Measurements from ENCODE around the gene F12.

Gene F12

DNA sequence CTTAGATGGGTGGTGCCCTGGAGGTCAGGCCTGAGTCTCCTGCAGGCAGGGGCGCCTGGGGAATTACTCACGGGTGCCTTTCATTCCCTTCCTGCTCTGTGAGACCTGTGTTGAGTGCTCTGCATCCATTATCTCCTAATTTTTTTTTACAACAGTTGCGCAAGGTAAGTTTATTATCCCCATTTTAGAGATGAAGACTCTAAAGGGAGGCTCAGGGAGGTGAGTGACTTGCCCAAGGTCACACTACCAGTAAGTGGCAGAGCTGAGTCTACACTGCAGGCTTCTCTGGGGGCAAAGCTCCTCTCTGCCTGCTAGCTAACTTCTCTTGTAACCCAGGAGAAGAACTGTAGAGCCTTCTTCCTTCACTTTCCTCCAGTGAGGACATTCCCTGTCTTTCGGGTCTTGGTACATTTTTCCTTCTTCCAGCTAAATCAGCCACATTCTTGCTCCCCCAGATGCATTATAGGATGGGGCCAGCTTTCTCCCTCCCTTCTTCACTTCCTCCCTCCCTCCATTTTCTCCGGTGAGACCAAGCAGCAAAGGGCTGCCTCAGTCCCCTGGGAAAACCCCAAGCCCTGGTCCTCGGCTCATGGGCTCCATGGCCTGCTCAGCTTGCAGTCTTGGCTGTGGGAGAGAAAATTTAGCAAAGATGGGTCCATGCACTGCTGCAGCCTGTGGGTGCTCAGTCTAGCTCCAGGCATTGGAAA, 39.0 kb upstream of the F12 start:
- peaks cover 70% of the 10 kb centered on the region for H4K20me1 ChIP-seq (ENCODE audit: insufficient read depth, low read length)
- H3K27ac ChIP-seq (ENCODE audit: low read length), result no peak overlapping the region
- no peak overlapping the region for H2AFZ ChIP-seq (ENCODE audit: low read depth, low read length)
- DNase-seq (no peak), ATAC-seq (ENCODE audit: insufficient read depth, low read depth) (no peak)
- H3K4me2 ChIP-seq (ENCODE audit: insufficient read depth, low read length), result no peak overlapping the region
- no peaks in the 10 kb centered on the region for H3K9me3 ChIP-seq (ENCODE audit: insufficient read depth, low read length, severe bottlenecking)
- peaks cover 49% of the 10 kb centered on the region for H3K27me3 ChIP-seq (ENCODE audit: insufficient read depth, low read length, poor library complexity)
- H3K36me3 ChIP-seq (ENCODE audit: insufficient read depth, low read length), result no peaks in the 10 kb centered on the region
- no peaks in the 10 kb centered on the region for H3K79me2 ChIP-seq (ENCODE audit: insufficient read depth, low read length)
- no peak overlapping the region for H3K4me3 ChIP-seq (ENCODE audit: low read depth in 1 of 2, low read length in 2 of 2)
- no peak for TF ChIP-seq EZH2 (IDR thresholded peaks at IDR 0.05; ENCODE audit: borderline replicate concordance, low read depth, low read length, severe bottlenecking)
- TF ChIP-seq, protein P1, sequence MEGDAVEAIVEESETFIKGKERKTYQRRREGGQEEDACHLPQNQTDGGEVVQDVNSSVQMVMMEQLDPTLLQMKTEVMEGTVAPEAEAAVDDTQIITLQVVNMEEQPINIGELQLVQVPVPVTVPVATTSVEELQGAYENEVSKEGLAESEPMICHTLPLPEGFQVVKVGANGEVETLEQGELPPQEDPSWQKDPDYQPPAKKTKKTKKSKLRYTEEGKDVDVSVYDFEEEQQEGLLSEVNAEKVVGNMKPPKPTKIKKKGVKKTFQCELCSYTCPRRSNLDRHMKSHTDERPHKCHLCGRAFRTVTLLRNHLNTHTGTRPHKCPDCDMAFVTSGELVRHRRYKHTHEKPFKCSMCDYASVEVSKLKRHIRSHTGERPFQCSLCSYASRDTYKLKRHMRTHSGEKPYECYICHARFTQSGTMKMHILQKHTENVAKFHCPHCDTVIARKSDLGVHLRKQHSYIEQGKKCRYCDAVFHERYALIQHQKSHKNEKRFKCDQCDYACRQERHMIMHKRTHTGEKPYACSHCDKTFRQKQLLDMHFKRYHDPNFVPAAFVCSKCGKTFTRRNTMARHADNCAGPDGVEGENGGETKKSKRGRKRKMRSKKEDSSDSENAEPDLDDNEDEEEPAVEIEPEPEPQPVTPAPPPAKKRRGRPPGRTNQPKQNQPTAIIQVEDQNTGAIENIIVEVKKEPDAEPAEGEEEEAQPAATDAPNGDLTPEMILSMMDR (IDR thresholded peaks at IDR 0.05; ENCODE audit: borderline replicate concordance, extremely low read depth, low read length, poor library complexity, severe bottlenecking), result no peak
- peaks cover 23% of the 10 kb centered on the region for H3K4me1 ChIP-seq (ENCODE audit: insufficient read depth, low read length)
- no peak overlapping the region for H3K9ac ChIP-seq (ENCODE audit: low read depth, low read length)

DNA sequence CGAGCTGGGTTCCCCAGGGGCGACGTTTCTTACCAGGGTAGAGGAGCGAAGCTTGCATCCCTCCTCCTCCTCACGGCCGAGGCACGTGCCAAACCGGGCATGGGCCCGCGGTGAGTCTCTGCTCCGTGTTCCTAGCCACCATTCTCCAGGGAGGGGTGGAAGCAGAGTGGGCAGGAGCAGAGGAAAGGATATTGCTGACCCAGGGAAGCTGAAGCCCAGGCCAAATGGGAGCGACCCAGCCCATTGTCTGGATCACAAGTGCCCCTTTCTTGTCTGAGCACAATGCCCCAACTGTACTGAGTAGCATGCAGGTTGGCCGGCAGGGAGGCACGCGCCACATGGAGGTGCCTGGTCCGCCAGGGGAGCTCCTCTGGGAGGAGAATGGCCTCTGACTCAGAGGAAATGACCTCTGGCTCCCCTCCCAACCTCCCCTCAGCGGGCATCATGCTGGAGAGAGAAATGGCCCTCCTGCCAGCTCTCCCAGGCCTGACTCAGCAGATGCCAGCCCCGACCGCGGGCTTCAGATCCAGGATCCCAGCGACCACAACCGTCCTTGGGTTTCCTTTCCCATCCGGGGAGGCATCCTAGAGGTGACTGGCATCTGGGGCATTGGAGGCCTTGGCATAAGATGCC, 38.4 kb upstream of the F12 start:
- Histone ChIP-seq H3K9me3 (ENCODE audit: insufficient read depth, low read length, severe bottlenecking) (no peaks in the 10 kb centered on the region), H2AFZ (ENCODE audit: low read depth, low read length) (no peak overlapping the region), H3K36me3 (ENCODE audit: insufficient read depth, low read length) (peaks cover 2% of the 10 kb centered on the region; the same call in 1 of the 2 replicates), H4K20me1 (ENCODE audit: insufficient read depth, low read length) (peaks cover 70% of the 10 kb centered on the region), H3K4me1 (ENCODE audit: insufficient read depth, low read length) (peaks cover 23% of the 10 kb centered on the region), H3K9ac (ENCODE audit: low read depth, low read length) (no peak overlapping the region), H3K4me2 (ENCODE audit: insufficient read depth, low read length) (peak overlapping the region; percentile 95; the same call in 1 of the 2 replicates), H3K79me2 (ENCODE audit: insufficient read depth, low read length) (no peaks in the 10 kb centered on the region), H3K27me3 (ENCODE audit: insufficient read depth, low read length, poor library complexity) (peaks cover 49% of the 10 kb centered on the region), H3K4me3 (ENCODE audit: low read depth in 1 of 2, low read length in 2 of 2) (peak overlapping the region in 1 of 2 experiments; percentile 13; a peak in 1 of 4 replicates), H3K27ac (ENCODE audit: low read length) (no peak overlapping the region)
- no peak for ATAC-seq (ENCODE audit: insufficient read depth, low read depth)
- DNase-seq, result no peak
- TF ChIP-seq EZH2 (IDR thresholded peaks at IDR 0.05; ENCODE audit: borderline replicate concordance, low read depth, low read length, severe bottlenecking), result peak; percentile 64
- TF ChIP-seq, protein P1 (IDR thresholded peaks at IDR 0.05; ENCODE audit: borderline replicate concordance, extremely low read depth, low read length, poor library complexity, severe bottlenecking), result no peak

DNA sequence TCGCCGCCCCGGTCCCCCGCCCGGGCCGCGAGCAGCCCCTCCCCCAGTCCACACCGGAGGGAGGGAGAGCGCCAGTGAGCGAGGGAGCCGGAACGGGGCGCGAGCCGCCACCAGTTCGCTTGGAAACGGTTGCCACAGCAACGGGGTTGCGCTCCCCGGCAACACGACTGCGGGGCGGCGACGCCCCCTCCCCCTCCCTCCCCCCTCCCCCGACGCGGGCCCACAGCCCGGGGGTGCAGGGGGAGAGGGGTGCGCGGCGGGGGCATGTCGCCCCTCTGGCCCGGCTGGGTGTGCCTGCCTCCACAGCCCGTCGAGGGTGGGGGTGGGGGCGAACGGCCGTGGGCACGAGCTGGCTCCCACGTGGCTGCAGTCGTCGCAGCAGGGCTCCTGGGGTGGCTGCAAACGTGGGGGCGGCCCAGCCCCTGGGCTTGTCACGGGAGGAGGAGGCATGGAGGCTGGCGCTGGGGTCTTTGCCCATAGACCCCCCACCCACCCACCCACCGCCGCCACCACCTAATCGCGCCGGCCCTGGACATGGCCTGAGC, 37.8 kb upstream of the F12 start:
- DNase-seq, result peak; percentile 78
- TF ChIP-seq, protein P1 (IDR thresholded peaks at IDR 0.05; ENCODE audit: borderline replicate concordance, extremely low read depth, low read length, poor library complexity, severe bottlenecking), result no peak
- no peak for TF ChIP-seq EZH2 (IDR thresholded peaks at IDR 0.05; ENCODE audit: borderline replicate concordance, low read depth, low read length, severe bottlenecking)
- peak; percentile 50 for ATAC-seq (ENCODE audit: insufficient read depth, low read depth)
- H3K4me2 ChIP-seq (ENCODE audit: insufficient read depth, low read length), result peak overlapping the region; percentile 95
- no peaks in the 10 kb centered on the region for H3K9me3 ChIP-seq (ENCODE audit: insufficient read depth, low read length, severe bottlenecking)
- peak overlapping the region; percentile 67 for H2AFZ ChIP-seq (ENCODE audit: low read depth, low read length)
- H3K27ac ChIP-seq (ENCODE audit: low read length), result no peak overlapping the region
- H3K27me3 ChIP-seq (ENCODE audit: insufficient read depth, low read length, poor library complexity), result peaks cover 49% of the 10 kb centered on the region
- H3K9ac ChIP-seq (ENCODE audit: low read depth, low read length), result peak overlapping the region; percentile 62
- peak overlapping the region; percentile 22 to 61; a peak in 3 of 4 replicates for H3K4me3 ChIP-seq (ENCODE audit: low read depth in 1 of 2, low read length in 2 of 2)
- H3K4me1 ChIP-seq (ENCODE audit: insufficient read depth, low read length), result peaks cover 23% of the 10 kb centered on the region
- no peaks in the 10 kb centered on the region for H3K79me2 ChIP-seq (ENCODE audit: insufficient read depth, low read length)
- peaks cover 69% of the 10 kb centered on the region for H4K20me1 ChIP-seq (ENCODE audit: insufficient read depth, low read length)
- H3K36me3 ChIP-seq (ENCODE audit: insufficient read depth, low read length), result peaks cover 6% of the 10 kb centered on the region; the same call in 1 of the 2 replicates
